Activated naive CD8-positive, alpha-beta T cell treated with anti-CD3 and anti-CD28 coated beads for 36 hours (primary cell): Measurements from ENCODE around the gene SSX2B. TPM values are rescaled to one million over a fixed set of nuclear protein-coding genes. Genes with fewer than 3 reads are reported as not detected.
"Not testable (repeated sequence)": the region's sequence is repeated elsewhere in the genome, so short reads cannot be mapped to it uniquely, and the experiment has no call there.

Source experiments
- DNase-seq: peaks from one replicate; pipeline ENCODE4 v3.0.0; 2021
- H3K27ac Mint-ChIP-seq: one replicate; pipeline ENCODE4 v1.8.0; 2022; ENCODE audit warnings: mild to moderate bottlenecking, moderate library complexity, mixed read lengths
- H3K27me3 Mint-ChIP-seq: one replicate; pipeline ENCODE4 v1.8.0; 2022; ENCODE audit warnings: mild to moderate bottlenecking, mixed read lengths
- H3K36me3 Mint-ChIP-seq: one replicate; pipeline ENCODE4 v1.8.0; 2021; ENCODE audit warnings: mild to moderate bottlenecking, mixed read lengths
- H3K4me1 Mint-ChIP-seq: one replicate; pipeline ENCODE4 v1.8.0; 2021; ENCODE audit warnings: mixed read lengths
- H3K4me3 Mint-ChIP-seq: one replicate; pipeline ENCODE4 v1.8.0; 2022; ENCODE audit warnings: mild to moderate bottlenecking, moderate library complexity, mixed read lengths
- H3K9me3 Mint-ChIP-seq: one replicate; pipeline ENCODE4 v1.8.0; 2022; ENCODE audit warnings: mixed read lengths
- total RNA-seq, 2 experiments: library from RNA; stranded (reverse); gene quantifications; one replicate each; pipeline ENCODE4 v1.2.3, GENCODE V29; 2021

SSX2B gene
- not detected for total RNA-seq

- H3K4me3 Mint-ChIP-seq, H3K27me3 Mint-ChIP-seq, H3K27ac Mint-ChIP-seq, H3K9me3 Mint-ChIP-seq, H3K4me1 Mint-ChIP-seq, H3K36me3 Mint-ChIP-seq, DNase-seq: not testable (repeated sequence)
Measured at GRCh38 chrX:52750952-52751351, at the start of gene SSX2B. Gene SSX2B (plus strand): TSS chrX:52751252. CDS start chrX:52752681, 1,429 bp downstream.

GRCh38 chrX:52707078-52707477 lies 44.0 kb upstream of the SSX2B start, which contains the start of gene SSX2:
Gene SSX2 (minus strand): TSS chrX:52707178. CDS start chrX:52705749, 1,429 bp downstream.
- H3K27me3 Mint-ChIP-seq, H3K36me3 Mint-ChIP-seq, H3K27ac Mint-ChIP-seq, H3K4me1 Mint-ChIP-seq, H3K4me3 Mint-ChIP-seq, DNase-seq, H3K9me3 Mint-ChIP-seq: not testable (repeated sequence)

- H3K27me3 Mint-ChIP-seq, H3K4me1 Mint-ChIP-seq, H3K36me3 Mint-ChIP-seq, DNase-seq, H3K9me3 Mint-ChIP-seq, H3K27ac Mint-ChIP-seq, H3K4me3 Mint-ChIP-seq: not testable (repeated sequence)
Measured at GRCh38 chrX:52765983-52766382, 14.9 kb downstream of the SSX2B start.

- H3K4me1 Mint-ChIP-seq, H3K27me3 Mint-ChIP-seq, DNase-seq, H3K36me3 Mint-ChIP-seq, H3K27ac Mint-ChIP-seq, H3K4me3 Mint-ChIP-seq, H3K9me3 Mint-ChIP-seq: not testable (repeated sequence)
Measured at GRCh38 chrX:52773504-52773903, 22.5 kb downstream of the SSX2B start.

GRCh38 chrX:52797327-52797726 lies 46.3 kb downstream of the SSX2B start, which contains the start of gene SPANXN5:
Gene SPANXN5 (minus strand): TSS chrX:52797427. CDS start chrX:52797348, 79 bp downstream.
- H3K4me1 Mint-ChIP-seq, H3K27me3 Mint-ChIP-seq, H3K4me3 Mint-ChIP-seq: not testable (repeated sequence)

GRCh38 chrX:52804876-52805275 lies 53.8 kb downstream of the SSX2B start:
- H3K27me3 Mint-ChIP-seq, H3K4me1 Mint-ChIP-seq, H3K4me3 Mint-ChIP-seq, DNase-seq, H3K27ac Mint-ChIP-seq, H3K9me3 Mint-ChIP-seq, H3K36me3 Mint-ChIP-seq: not testable (repeated sequence)

More at GRCh38 chrX:52797327-52797726, 46.3 kb downstream of the SSX2B start, which contains the start of gene SPANXN5:
- H3K9me3 Mint-ChIP-seq, H3K27ac Mint-ChIP-seq, DNase-seq, H3K36me3 Mint-ChIP-seq: not testable (repeated sequence)

Other genes with a start within 250 kb of the SSX2B start
- not detected for gene XAGE1B, start 234.2 kb upstream of the SSX2B start, total RNA-seq
- gene SSX7, start 96.4 kb upstream of the SSX2B start, total RNA-seq, result not detected
- gene SSX2, start 44.1 kb upstream of the SSX2B start, total RNA-seq, result not detected
- not detected for gene SPANXN5, start 46.2 kb downstream of the SSX2B start, total RNA-seq
- gene XAGE5, start 60.0 kb downstream of the SSX2B start, total RNA-seq, result not detected
- gene XAGE3, start 116.8 kb downstream of the SSX2B start, total RNA-seq, result not detected
- 10 to 100 TPM; 15.8 to 17.0 TPM for gene FAM156B, start 146.1 kb downstream of the SSX2B start, total RNA-seq
- gene FAM156A, start 207.3 kb downstream of the SSX2B start, total RNA-seq, result 10 to 100 TPM; 22.7 to 23.7 TPM